Fibroblast of the conjunctiva (primary cell): ENCODE data around the gene SMIM10L1.

ENCODE experiments used
- DNase-seq: peaks from one replicate; pipeline ENCODE4 v3.0.0-alpha.2; 2010; ENCODE audit warnings: low read depth

Gene SMIM10L1

GRCh38 chr12:11186837-11187236 is 15.8 kb downstream of the SMIM10L1 start, which contains the start of gene TAS2R42:
TAS2R42 (minus strand) TSS chr12:11186937; CDS start chr12:11186937, 0 bp downstream.
- no peak for DNase-seq

GRCh38 chr12:11202811-11203210 is 31.8 kb downstream of the SMIM10L1 start:
- DNase-seq: no peak

- DNase-seq: no peak
Measured at GRCh38 chr12:11204173-11204572, 33.2 kb downstream of the SMIM10L1 start.

- no peak for DNase-seq
Measured at GRCh38 chr12:11209113-11209512, 38.1 kb downstream of the SMIM10L1 start.
